Retinal pigment epithelial cell (primary cell): ENCODE data around the gene SPEF2.
A peak's percentile ranks its signal among the peaks of the same experiment; 100 is the strongest.

Experiments
- DNase-seq: peaks from one replicate; pipeline ENCODE4 v3.0.0-alpha.2; 2010; ENCODE audit warnings: low read depth
- H3K4me3 ChIP-seq: 2 replicates; pipeline ENCODE4 v1.5.1; 2011; ENCODE audit warnings: mild to moderate bottlenecking, low read length, control low read depth, moderate library complexity
- TF ChIP-seq, protein P1 (sequence below): conservative IDR thresholded peaks from 2 replicates; pipeline ENCODE4 v1.5.1; 2011; ENCODE audit warnings: low read depth, low read length, control low read depth, inconsistent platforms

Gene SPEF2, protein sequence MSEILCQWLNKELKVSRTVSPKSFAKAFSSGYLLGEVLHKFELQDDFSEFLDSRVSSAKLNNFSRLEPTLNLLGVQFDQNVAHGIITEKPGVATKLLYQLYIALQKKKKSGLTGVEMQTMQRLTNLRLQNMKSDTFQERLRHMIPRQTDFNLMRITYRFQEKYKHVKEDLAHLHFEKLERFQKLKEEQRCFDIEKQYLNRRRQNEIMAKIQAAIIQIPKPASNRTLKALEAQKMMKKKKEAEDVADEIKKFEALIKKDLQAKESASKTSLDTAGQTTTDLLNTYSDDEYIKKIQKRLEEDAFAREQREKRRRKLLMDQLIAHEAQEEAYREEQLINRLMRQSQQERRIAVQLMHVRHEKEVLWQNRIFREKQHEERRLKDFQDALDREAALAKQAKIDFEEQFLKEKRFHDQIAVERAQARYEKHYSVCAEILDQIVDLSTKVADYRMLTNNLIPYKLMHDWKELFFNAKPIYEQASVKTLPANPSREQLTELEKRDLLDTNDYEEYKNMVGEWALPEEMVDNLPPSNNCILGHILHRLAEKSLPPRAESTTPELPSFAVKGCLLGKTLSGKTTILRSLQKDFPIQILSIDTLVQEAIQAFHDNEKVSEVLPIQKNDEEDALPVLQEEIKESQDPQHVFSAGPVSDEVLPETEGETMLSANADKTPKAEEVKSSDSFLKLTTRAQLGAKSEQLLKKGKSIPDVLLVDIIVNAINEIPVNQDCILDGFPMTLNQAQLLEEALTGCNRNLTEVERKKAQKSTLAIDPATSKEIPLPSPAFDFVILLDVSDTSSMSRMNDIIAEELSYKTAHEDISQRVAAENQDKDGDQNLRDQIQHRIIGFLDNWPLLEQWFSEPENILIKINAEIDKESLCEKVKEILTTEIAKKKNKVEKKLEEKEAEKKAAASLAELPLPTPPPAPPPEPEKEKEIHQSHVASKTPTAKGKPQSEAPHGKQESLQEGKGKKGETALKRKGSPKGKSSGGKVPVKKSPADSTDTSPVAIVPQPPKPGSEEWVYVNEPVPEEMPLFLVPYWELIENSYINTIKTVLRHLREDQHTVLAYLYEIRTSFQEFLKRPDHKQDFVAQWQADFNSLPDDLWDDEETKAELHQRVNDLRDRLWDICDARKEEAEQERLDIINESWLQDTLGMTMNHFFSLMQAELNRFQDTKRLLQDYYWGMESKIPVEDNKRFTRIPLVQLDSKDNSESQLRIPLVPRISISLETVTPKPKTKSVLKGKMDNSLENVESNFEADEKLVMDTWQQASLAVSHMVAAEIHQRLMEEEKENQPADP (N-terminal part only)

DNA sequence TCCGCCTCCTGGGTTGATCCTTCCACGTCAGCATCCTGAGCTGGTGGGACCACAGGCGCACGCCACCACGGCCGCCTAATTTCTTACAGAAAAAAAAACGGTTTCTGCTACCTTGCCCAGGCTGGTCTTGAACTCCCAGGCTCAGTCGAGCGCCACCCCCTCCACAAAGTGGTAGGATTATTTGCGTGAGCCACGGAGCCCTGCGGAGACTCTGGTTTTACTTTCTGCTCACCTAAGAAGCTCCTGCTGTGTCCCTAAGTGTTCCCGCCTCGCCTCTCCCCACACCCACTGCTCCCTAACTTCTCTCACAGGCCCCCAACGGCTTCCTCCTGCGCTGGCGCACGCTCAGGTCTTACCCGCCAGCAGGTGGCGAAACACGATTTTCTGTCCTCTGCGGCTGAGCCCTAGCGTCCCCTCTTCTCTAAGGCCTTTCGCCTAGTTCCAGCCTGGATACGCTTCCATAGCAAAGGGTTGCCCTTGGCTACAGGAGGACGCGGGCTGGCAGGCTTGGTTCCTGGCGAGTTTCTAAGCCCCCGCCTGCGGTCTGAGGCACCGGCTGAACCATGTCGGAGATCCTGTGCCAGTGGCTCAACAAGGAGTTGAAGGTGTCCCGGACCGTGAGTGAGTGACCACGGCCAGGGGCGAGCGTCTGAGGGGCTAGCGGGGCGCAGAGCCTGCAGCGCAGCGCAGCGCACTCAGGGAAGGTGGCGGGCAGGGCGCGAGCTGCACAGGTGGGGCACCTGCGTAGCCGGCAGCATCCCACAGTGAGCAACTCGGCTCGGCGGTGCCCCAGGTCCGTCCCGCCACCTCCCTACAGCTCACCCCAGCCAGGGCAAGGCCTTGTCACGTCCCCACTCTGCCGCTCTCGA, at the start of gene SPEF2:
Gene SPEF2 (plus strand): TSS at position 429 of the 869 bp plus-strand sequence. CDS start 135 bp downstream, at position 564.
- peak within 1 kb of the TSS; percentile 84 for H3K4me3 ChIP-seq
- TF ChIP-seq, protein P1, sequence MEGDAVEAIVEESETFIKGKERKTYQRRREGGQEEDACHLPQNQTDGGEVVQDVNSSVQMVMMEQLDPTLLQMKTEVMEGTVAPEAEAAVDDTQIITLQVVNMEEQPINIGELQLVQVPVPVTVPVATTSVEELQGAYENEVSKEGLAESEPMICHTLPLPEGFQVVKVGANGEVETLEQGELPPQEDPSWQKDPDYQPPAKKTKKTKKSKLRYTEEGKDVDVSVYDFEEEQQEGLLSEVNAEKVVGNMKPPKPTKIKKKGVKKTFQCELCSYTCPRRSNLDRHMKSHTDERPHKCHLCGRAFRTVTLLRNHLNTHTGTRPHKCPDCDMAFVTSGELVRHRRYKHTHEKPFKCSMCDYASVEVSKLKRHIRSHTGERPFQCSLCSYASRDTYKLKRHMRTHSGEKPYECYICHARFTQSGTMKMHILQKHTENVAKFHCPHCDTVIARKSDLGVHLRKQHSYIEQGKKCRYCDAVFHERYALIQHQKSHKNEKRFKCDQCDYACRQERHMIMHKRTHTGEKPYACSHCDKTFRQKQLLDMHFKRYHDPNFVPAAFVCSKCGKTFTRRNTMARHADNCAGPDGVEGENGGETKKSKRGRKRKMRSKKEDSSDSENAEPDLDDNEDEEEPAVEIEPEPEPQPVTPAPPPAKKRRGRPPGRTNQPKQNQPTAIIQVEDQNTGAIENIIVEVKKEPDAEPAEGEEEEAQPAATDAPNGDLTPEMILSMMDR, result peak; percentile 88
- DNase-seq, result peak; percentile 75

DNA sequence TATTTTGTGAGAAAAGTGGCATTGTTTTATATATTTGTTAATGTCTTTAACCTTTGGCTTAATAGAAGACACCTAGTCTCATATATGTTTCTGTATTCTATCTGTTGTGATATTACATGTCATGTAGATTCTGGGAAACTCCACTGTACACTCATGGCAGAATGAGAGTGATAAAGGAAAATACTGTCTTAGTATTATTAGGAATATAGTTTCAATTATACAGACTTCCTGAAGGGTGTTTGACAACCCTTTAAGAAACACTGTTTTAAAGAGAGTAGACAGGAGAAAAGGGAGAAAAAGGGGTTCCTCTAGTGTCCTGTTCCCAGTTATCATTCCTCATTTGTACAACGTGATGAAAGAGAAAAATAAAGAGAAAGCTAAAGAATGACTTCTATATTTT, 42.1 kb upstream of the SPEF2 start:
- DNase-seq, result no peak
- TF ChIP-seq, protein P1, result no peak
- H3K4me3 ChIP-seq, result no peak overlapping the region

DNA sequence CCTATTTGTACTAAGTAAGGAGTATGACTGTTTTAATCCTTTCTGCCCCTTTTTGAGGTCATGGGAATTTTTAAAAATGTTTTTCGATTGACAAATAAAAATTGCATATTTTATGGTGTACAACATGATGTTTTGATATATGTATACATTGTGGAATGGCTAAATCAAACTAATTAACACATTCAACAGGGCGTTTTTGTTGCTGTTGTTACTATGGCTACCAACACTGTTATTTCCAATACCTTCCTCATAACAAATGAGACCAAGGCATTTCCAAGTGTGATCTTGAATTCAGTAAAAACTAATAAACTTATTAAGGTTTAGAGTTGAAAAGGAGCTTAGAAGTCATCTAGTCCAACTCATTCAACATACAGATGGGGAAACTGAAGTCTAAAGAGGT, 30.2 kb upstream of the SPEF2 start:
- H3K4me3 ChIP-seq, result no peak overlapping the region
- TF ChIP-seq, protein P1, result no peak
- no peak for DNase-seq

DNA sequence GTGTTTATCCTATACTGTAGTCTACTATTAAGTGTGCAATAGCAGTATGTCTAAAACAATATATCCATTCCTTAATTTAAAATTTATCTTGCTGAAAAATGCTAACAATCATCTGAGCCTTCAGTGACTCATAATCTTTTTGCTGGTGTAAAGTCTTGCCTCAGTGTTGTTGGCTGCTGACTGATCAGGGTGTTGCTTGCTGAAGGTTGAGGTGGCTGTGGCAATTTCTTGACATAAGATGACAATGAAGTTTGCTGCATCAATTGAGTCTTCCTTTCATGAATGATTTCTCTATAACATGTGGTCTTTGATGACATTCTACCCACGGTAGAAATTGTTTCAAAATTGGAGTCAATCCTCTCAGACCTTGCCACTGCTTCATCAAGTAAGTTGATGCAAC, 24.3 kb upstream of the SPEF2 start:
- TF ChIP-seq, protein P1, result no peak
- no peak for DNase-seq
- H3K4me3 ChIP-seq, result no peak overlapping the region

DNA sequence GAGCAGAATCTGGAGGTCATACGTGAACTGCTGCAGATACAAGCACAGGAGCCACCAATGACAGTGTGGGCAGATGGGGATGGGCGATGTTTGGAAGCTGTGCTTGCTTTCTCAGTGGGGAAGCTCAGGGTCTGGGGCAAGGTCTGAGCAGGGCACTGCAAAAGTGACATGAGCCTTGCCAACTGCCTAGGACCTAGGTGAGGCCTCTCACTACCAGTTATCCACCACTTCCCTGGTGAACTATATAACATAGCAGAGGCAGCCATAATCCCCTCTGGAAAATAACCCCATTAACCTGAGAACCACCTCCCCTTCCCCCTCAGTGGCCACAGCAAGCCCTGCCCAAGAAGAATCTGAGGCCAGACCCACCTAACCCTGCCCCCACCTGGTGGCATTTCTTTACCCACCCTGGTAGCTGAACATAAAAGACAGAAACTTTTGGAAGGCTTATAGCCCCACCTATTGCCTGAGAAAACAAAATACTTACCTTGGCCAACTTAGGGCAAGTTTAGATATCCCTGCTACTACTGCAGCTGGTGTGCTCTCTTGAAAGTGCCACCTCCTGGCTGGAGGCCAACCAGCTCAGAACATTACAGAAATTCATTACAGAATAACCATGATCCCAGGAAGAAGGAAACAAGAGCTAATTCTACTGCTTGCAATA, 18.8 kb upstream of the SPEF2 start:
- H3K4me3 ChIP-seq, result no peak overlapping the region
- no peak for DNase-seq
- TF ChIP-seq, protein P1, result no peak

DNA sequence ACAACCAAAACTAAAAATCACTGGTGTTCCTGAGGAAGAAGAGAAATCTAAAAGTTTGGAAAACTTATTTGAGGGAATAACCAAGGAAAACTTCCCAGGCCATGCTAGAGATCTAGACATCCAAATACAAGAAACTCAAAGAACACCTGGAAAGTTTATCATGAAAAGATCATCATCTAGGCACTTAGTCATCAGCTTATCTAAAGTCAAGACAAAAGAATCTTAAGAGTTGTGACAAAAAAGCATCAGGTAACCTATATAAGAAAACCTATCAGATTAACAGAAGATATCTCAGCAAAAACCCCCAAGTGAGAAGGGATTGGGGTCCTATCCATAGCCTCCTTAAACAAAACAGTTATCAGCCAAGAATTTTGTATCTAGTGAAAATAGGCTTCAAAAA, 17.1 kb upstream of the SPEF2 start:
- TF ChIP-seq, protein P1, result no peak
- no peak for DNase-seq

More for the DNA sequence above, 17.1 kb upstream of the SPEF2 start:
- H3K4me3 ChIP-seq, result no peak overlapping the region
